K562 (cell line): ENCODE results near the gene DNAH9. TPM values are rescaled to one million over a fixed set of nuclear protein-coding genes. Genes with fewer than 3 reads are reported as not detected.

Experiments used
- ATAC-seq: fragments of 200-7000 bp; cut with Tn5 transposase; 3 replicates; pipeline ENCODE4 v1.9.1; 2020; ENCODE audit warnings: moderate library complexity
- BruUV-seq: library from RNA; stranded (reverse); fragments of 400-500 nt; replicated peaks from 2 replicates; lab custom pipeline; 2021; lab: Mats Ljungman, UMichigan
- CTCF ChIA-PET: fragments of 300-600 bp; formaldehyde crosslinking; extraction: SDS; loops from one replicate; lab custom pipeline; 2021; ENCODE audit warnings: low intra/inter-chr PET ratio; lab: Yijun Ruan, JAX
- POLR2A ChIA-PET: fragments of 300-600, 350-650 bp; sonication (Branson Sonifier 250); formaldehyde crosslinking; extraction: SDS; loops from one replicate; lab custom pipeline; 2021; ENCODE audit warnings: antibody characterized with exemption, inconsistent platforms; lab: Yijun Ruan, JAX
- DNase-seq, 4 experiments: peaks; one replicate each; pipeline versions ENCODE4 v3.0.0 to v3.0.0-alpha.2; 2011 to 2018; ENCODE audit warnings: low spot score in 3 of 4, mixed read lengths in 3 of 4; ENCODE audit errors: extremely low read depth in 1 of 4
- FAIRE-seq: peaks from 2 replicates; lab custom pipeline; 2011; peaks lifted over from hg19 to GRCh38; lab: Jason Lieb, UNC
- H2AFZ ChIP-seq: 2 replicates; pipeline ENCODE4 v1.6.0; 2011; ENCODE audit warnings: low read depth, low read length, control low read depth, inconsistent platforms
- H3K27ac ChIP-seq: fragments of 200-600 bp; 3 replicates; pipeline ENCODE4 v1.8.0; 2011; ENCODE audit warnings: low read depth, mild to moderate bottlenecking, control low read depth, inconsistent platforms, low read length, moderate library complexity, mixed read lengths; ENCODE audit errors: extremely low read depth
- H3K27me3 ChIP-seq, 2 experiments: fragments of 300-600 bp in 1 of 2; 2 replicates in 1 of 2; 3 replicates in 1 of 2; pipeline versions ENCODE4 v1.6.0 to v1.8.0; 2011; ENCODE audit warnings: inconsistent platforms in 2 of 2, low read length in 2 of 2, mild to moderate bottlenecking in 1 of 2, mixed read lengths in 1 of 2, moderate library complexity in 1 of 2; ENCODE audit not compliant: control insufficient read depth in 2 of 2, insufficient read depth in 2 of 2
- H3K36me3 ChIP-seq: fragments of 300-600 bp; 3 replicates; pipeline ENCODE4 v1.8.0; 2011; ENCODE audit warnings: mild to moderate bottlenecking, low read length, inconsistent platforms; ENCODE audit not compliant: control insufficient read depth, insufficient read depth
- H3K4me1 ChIP-seq, 2 experiments: fragments of 200-600 bp in 1 of 2; replicated peaks in 1 of 2; 2 replicates in 1 of 2; 3 replicates in 1 of 2; pipeline versions ENCODE4 v1.5.1 to v1.8.0; 2011; ENCODE audit warnings: inconsistent platforms in 2 of 2, low read length in 2 of 2, mild to moderate bottlenecking in 1 of 2, mixed read lengths in 1 of 2, moderate library complexity in 1 of 2; ENCODE audit not compliant: control insufficient read depth in 2 of 2, insufficient read depth in 2 of 2
- H3K4me2 ChIP-seq: 2 replicates; pipeline ENCODE4 v1.6.1; 2011; ENCODE audit warnings: low read length, control low read depth, inconsistent platforms, mixed read lengths; ENCODE audit not compliant: insufficient read depth
- H3K4me3 ChIP-seq: fragments of 200-600 bp; sonication (generic), shearing (Covaris generic); 2 replicates; pipeline ENCODE4 v1.5.1; 2016; ENCODE audit warnings: control low read depth, inconsistent platforms
- H3K79me2 ChIP-seq: fragments of 200-600 bp; 3 replicates; pipeline ENCODE4 v1.8.0; 2011; ENCODE audit warnings: low read length, inconsistent platforms; ENCODE audit not compliant: control insufficient read depth, insufficient read depth
- H3K9ac ChIP-seq, 2 experiments: 2 replicates each; pipeline versions ENCODE4 v1.6.0 to v1.6.1; 2011; ENCODE audit warnings: low read depth in 2 of 2, low read length in 2 of 2, control low read depth in 1 of 2, inconsistent platforms in 1 of 2, mild to moderate bottlenecking in 1 of 2, mixed read lengths in 1 of 2; ENCODE audit not compliant: insufficient read depth in 1 of 2
- H3K9me1 ChIP-seq: one replicate; pipeline ENCODE4 v1.6.0; 2011; ENCODE audit warnings: inconsistent platforms, mild to moderate bottlenecking, low read length, moderate library complexity; ENCODE audit not compliant: control insufficient read depth, insufficient read depth
- H3K9me3 ChIP-seq: replicated peaks from 2 replicates; pipeline ENCODE4 v1.5.1; 2011; ENCODE audit warnings: low read depth, low read length, inconsistent platforms; ENCODE audit not compliant: control insufficient read depth, insufficient read depth
- H4K20me1 ChIP-seq: replicated peaks from 2 replicates; pipeline ENCODE4 v1.6.1; 2011; ENCODE audit warnings: low read length, inconsistent platforms, mixed read lengths; ENCODE audit not compliant: control insufficient read depth, insufficient read depth
- C11orf30 ChIP-seq: fragments of 450-650 bp; IDR thresholded peaks from 2 replicates; pipeline ENCODE4 v1.6.1; 2016; ENCODE audit warnings: low read depth, mild to moderate bottlenecking
- DPF2 ChIP-seq: fragments of 450-650 bp; IDR thresholded peaks from 2 replicates; pipeline ENCODE4 v1.6.1; 2016
- FOS ChIP-seq: IDR thresholded peaks from 3 replicates; pipeline ENCODE4 v1.6.1; 2011; ENCODE audit not compliant: insufficient read length; ENCODE audit errors: extremely low read depth
- MAFF ChIP-seq: IDR thresholded peaks from 2 replicates; pipeline ENCODE4 v1.6.1; 2012; ENCODE audit warnings: low read length, improper control_type of control experiment
- MAFK ChIP-seq: IDR thresholded peaks from 2 replicates; pipeline ENCODE4 v1.6.1; 2011; ENCODE audit warnings: low read length, improper control_type of control experiment
- NCOA1 ChIP-seq: fragments of 450-650 bp; IDR thresholded peaks from 2 replicates; pipeline ENCODE4 v1.6.1; 2016; ENCODE audit warnings: low read depth
- POLR2A ChIP-seq: fragments of 450-650 bp; conservative IDR thresholded peaks from 2 replicates; pipeline ENCODE4 v1.6.1; 2016
- SIN3A ChIP-seq, 2 experiments: fragments of 150-350 bp in 1 of 2; IDR thresholded peaks; 2 replicates each; pipeline ENCODE4 v1.6.1; 2011 to 2016; ENCODE audit warnings: borderline replicate concordance in 2 of 2, low read depth in 2 of 2, low read length in 2 of 2, mild to moderate bottlenecking in 2 of 2, moderate library complexity in 2 of 2; ENCODE audit not compliant: control insufficient read depth in 1 of 2
- TOE1 ChIP-seq, 2 experiments: fragments of 450-650 bp in 1 of 2; sonication (generic) in 1 of 2; formaldehyde crosslinking in 1 of 2; IDR thresholded peaks; 2 replicates each; pipeline versions ENCODE4 v1.7.1 to v1.8.0; 2016 to 2022; ENCODE audit warnings: borderline replicate concordance in 2 of 2, mild to moderate bottlenecking in 2 of 2, antibody characterized with exemption in 1 of 2, inconsistent platforms in 1 of 2, low read depth in 1 of 2, missing genetic modification reagents in 1 of 2, moderate library complexity in 1 of 2
- ZNF316 ChIP-seq: fragments of 450-650 bp; IDR thresholded peaks from 2 replicates; pipeline ENCODE4 v1.6.1; 2016
- ZNF696 ChIP-seq: fragments of 250-450 bp; sonication (Bioruptor Pico); conservative IDR thresholded peaks from 2 replicates; pipeline ENCODE4 v1.4.0; 2020; ENCODE audit warnings: mild to moderate bottlenecking, moderate library complexity
- ZNF785 ChIP-seq: fragments of 250-450 bp; sonication (Bioruptor Pico); IDR thresholded peaks from 2 replicates; pipeline ENCODE4 v1.4.0; 2020; ENCODE audit warnings: mild to moderate bottlenecking
- WGBS: fragments of 100-300 bp; shearing (Covaris generic); methylation state at CpG from one replicate; pipeline ENCODE4 v1.1.6; 2016; ENCODE audit warnings: low coverage, mixed read lengths; ENCODE audit not compliant: insufficient coverage; ENCODE audit errors: missing lambda C conversion rate; 5-methylcytosine and 5-hydroxymethylcytosine counted together
- in situ Hi-C: fragments of 300-500 bp; cut with MboI; formaldehyde crosslinking; loops from 4 replicates; pipeline ENCODE4 v1.15.0; 2018; ENCODE audit warnings: inconsistent platforms, mixed read lengths
- intact Hi-C: fragments of 100-400 bp; cut with micrococcal nuclease; formaldehyde crosslinking; loops from 2 replicates; pipeline ENCODE4 v1.14.2; 2022
- polyA plus RNA-seq, 8 experiments: library from polyadenylated mRNA; depleted of rRNA in 4 of 8; stranded (reverse) in 5 of 8; unstranded in 3 of 8; fragments of >200 nt; fragmentation: Nextera tagmentation in 2 of 8; fragmentation: Illumina TruSeq in 1 of 8; extraction: Ambion mirVana in 2 of 8; extraction: Trizol in 1 of 8; gene quantifications; 2 replicates each; pipeline versions ENCODE4 v1.2.1 to v1.2.3, GENCODE V29; 2011 to 2014; ENCODE audit warnings: inconsistent platforms in 1 of 8, missing spikeins in 1 of 8
- total RNA-seq, 7 experiments: library from RNA; depleted of rRNA in 6 of 7; stranded (reverse); fragments of >200 nt in 6 of 7; fragmentation: Illumina TruSeq in 2 of 7; extraction: Trizol in 2 of 7; gene quantifications; 2 replicates each; pipeline versions ENCODE4 v1.2.1 to v1.2.3, GENCODE V29; 2011 to 2021; ENCODE audit warnings: low replicate concordance in 1 of 7

DNAH9 gene
- total and polyA plus RNA-seq, 9 of the 15 experiments (the other 6 are each of a cell fraction or from before 2014, with no cell fraction given): not detected

DNA sequence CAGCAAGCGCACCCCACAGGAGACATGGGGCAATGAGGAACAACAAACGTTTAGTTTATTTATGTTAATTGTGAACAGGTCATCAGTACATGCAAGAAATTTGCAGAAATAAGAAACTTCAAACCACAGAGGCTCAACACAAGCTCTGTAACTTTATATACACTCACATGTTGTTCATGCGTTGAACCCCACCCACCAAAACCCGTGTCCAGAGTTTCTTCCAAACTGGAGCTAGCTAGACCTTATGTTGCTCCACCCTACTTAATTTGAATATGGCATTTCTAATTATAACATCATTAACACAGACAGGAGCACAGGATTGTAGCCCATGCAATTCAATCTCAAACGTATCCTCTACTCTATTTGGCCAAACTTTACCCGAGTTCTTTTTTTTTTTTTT is 206.9 kb downstream of the DNAH9 start (continued):
- TF ChIP-seq NCOA1: no peak
- TF ChIP-seq TOE1 (IDR thresholded peaks at IDR 0.05; ENCODE audit: borderline replicate concordance): no peak
- TF ChIP-seq TOE1 (CRISPR knock-in tag; IDR thresholded peaks at IDR 0.05; ENCODE audit: borderline replicate concordance, low read depth): no peak
- TF ChIP-seq ZNF785 (CRISPR knock-in tag): no peak
- TF ChIP-seq ZNF696 (CRISPR knock-in tag): no peak

DNA sequence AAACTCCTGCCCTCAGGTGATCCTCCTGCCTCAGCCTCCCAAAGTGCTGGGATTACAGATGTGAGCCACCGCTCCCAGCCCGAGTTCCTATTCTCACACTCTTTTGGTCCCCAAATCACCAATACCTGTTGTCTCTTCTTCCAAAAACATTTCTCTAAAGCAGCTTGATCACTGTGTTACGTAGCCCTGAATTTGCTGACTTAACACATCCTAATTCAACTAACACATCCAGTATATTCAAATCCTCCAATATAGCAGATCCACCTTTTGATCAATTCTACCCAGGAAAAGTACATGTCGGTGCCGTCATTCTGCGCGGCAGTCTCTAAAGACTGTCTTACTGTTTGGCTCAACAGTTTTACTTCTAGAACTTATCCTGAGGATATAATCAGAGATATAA is 207.7 kb downstream of the DNAH9 start:
- CTCF ChIA-PET: no interaction called here
- no peak overlapping the region for H3K27ac ChIP-seq
- FAIRE-seq (no peak), DNase-seq (no peak), ATAC-seq (no peak)
- H3K79me2 ChIP-seq: no peaks in the 10 kb centered on the region
- no peak overlapping the region for H3K4me3 ChIP-seq
- no peak overlapping the region for H3K9ac ChIP-seq
- POLR2A ChIA-PET: no interaction called here
- no peak overlapping the region for H3K4me2 ChIP-seq
- TF ChIP-seq C11orf30 (peak; percentile 42; the same call in 1 of the 2 replicates), FOS (no peak), DPF2 (no peak), POLR2A (no peak), MAFF (0 out of 2 replicates have a peak, but pooled peaks have one; percentile 4), SIN3A (IDR thresholded peaks at IDR 0.05; ENCODE audit: borderline replicate concordance in 2 of 2, control insufficient read depth in 1 of 2, low read depth in 2 of 2, low read length in 2 of 2) (no peak), MAFK (0 out of 2 replicates have a peak, but pooled peaks have one; percentile 15), ZNF316 (peak; percentile 68)
- no TSS peak for BruUV-seq
- WGBS: 30% methylated on average over 7 of the region's 7 CpGs
- in situ Hi-C loops (no loop called here), intact Hi-C loops (no loop called here)
- H3K27me3 ChIP-seq: peaks cover 0 to 11% of the 10 kb centered on the region in 2 experiments; a peak in 2 of 5 replicates
- H3K9me3 ChIP-seq: no peaks in the 10 kb centered on the region
- no peaks in the 10 kb centered on the region for H3K36me3 ChIP-seq
- no peaks in the 10 kb centered on the region for H3K4me1 ChIP-seq
- H3K9me1 ChIP-seq: no peaks in the 10 kb centered on the region
- H4K20me1 ChIP-seq: no peaks in the 10 kb centered on the region
- no peak overlapping the region for H2AFZ ChIP-seq
